HepG2 (cell line): ENCODE measurements around the gene GPR107. TPM values are rescaled to one million over a fixed set of nuclear protein-coding genes. Genes with fewer than 3 reads are reported as not detected.

Experiments
- ATAC-seq: fragments of 200-7000 bp; cut with Tn5 transposase; 3 replicates; pipeline ENCODE4 v1.9.1; 2020; ENCODE audit warnings: mild to moderate bottlenecking, moderate library complexity
- BruUV-seq: library from RNA; stranded (reverse); fragments of 400-500 nt; replicated peaks from 2 replicates; lab custom pipeline; 2021; lab: Mats Ljungman, UMichigan
- CTCF ChIA-PET: fragments of 300-600 bp; formaldehyde crosslinking; extraction: SDS; loops from one replicate; lab custom pipeline; 2021; ENCODE audit warnings: low total read pairs, inconsistent platforms, low intra/inter-chr PET ratio; lab: Yijun Ruan, JAX
- POLR2A ChIA-PET: fragments of 350-600 bp; sonication (Branson Sonifier 250); formaldehyde crosslinking; loops from one replicate; lab custom pipeline; 2020; ENCODE audit warnings: antibody characterized with exemption, inconsistent platforms; lab: Yijun Ruan, JAX
- DNase-seq: peaks from one replicate; pipeline ENCODE4 v3.0.0-alpha.2; 2015; ENCODE audit warnings: low spot score
- FAIRE-seq: peaks from 3 replicates; lab custom pipeline; 2011; peaks lifted over from hg19 to GRCh38; lab: Jason Lieb, UNC
- H2AFZ ChIP-seq: one replicate; pipeline ENCODE4 v1.6.1; 2011; ENCODE audit warnings: low read length, inconsistent platforms
- H3K27ac ChIP-seq: fragments of 300-600 bp; 3 replicates; pipeline ENCODE4 v1.8.0; 2011; ENCODE audit warnings: mixed run types, mild to moderate bottlenecking, mixed read lengths, low read length, inconsistent platforms; ENCODE audit not compliant: insufficient read depth; ENCODE audit errors: extremely low read length
- H3K27me3 ChIP-seq, 2 experiments: fragments of 200-600 bp in 1 of 2; 2 replicates in 1 of 2; 3 replicates in 1 of 2; pipeline versions ENCODE4 v1.6.0 to v1.8.0; 2011; ENCODE audit warnings: low read length in 2 of 2, mild to moderate bottlenecking in 2 of 2, moderate library complexity in 2 of 2, inconsistent platforms in 1 of 2; ENCODE audit not compliant: insufficient read depth in 2 of 2, control insufficient read depth in 1 of 2
- H3K36me3 ChIP-seq, 2 experiments: fragments of 200-600 bp in 1 of 2; replicated peaks in 1 of 2; 2 replicates in 1 of 2; 3 replicates in 1 of 2; pipeline versions ENCODE4 v1.5.1 to v1.8.0; 2011; ENCODE audit warnings: low read length in 2 of 2, inconsistent platforms in 1 of 2; ENCODE audit not compliant: insufficient read depth in 2 of 2, control insufficient read depth in 1 of 2
- H3K4me1 ChIP-seq: 2 replicates; pipeline ENCODE4 v1.5.1; 2012; ENCODE audit warnings: low read length, inconsistent platforms; ENCODE audit not compliant: insufficient read depth
- H3K4me2 ChIP-seq: 2 replicates; pipeline ENCODE4 v1.6.0; 2011; ENCODE audit warnings: low read depth, low read length, inconsistent platforms
- H3K4me3 ChIP-seq, 3 experiments: fragments of 200-600 bp in 1 of 3; sonication (generic), shearing (Covaris generic) in 1 of 3; replicated peaks in 1 of 3; 2 replicates each; pipeline ENCODE4 v1.5.1; 2011 to 2016; ENCODE audit warnings: low read length in 3 of 3, inconsistent platforms in 2 of 3, low read depth in 2 of 3, mild to moderate bottlenecking in 2 of 3, control low read depth in 1 of 3, mixed read lengths in 1 of 3; ENCODE audit not compliant: insufficient read depth in 1 of 3
- H3K79me2 ChIP-seq: one replicate; pipeline ENCODE4 v1.6.1; 2011; ENCODE audit warnings: low read length, inconsistent platforms; ENCODE audit not compliant: insufficient read depth
- H3K9ac ChIP-seq: 2 replicates; pipeline ENCODE4 v1.6.0; 2011; ENCODE audit warnings: mild to moderate bottlenecking, low read depth, low read length, inconsistent platforms; ENCODE audit not compliant: insufficient read depth
- H3K9me3 ChIP-seq: 2 replicates; pipeline ENCODE4 v1.5.1; 2012; ENCODE audit warnings: mild to moderate bottlenecking, low read length
- H4K20me1 ChIP-seq: 2 replicates; pipeline ENCODE4 v1.6.0; 2011; ENCODE audit warnings: inconsistent platforms, mild to moderate bottlenecking, low read length, moderate library complexity; ENCODE audit not compliant: insufficient read depth
- BATF2 ChIP-seq: sonication (generic); formaldehyde crosslinking; IDR thresholded peaks from 2 replicates; pipeline ENCODE4 v1.8.0; 2022; ENCODE audit warnings: mild to moderate bottlenecking, missing genetic modification reagents, moderate library complexity
- NKX3-1 ChIP-seq: sonication (generic); formaldehyde crosslinking; IDR thresholded peaks from 2 replicates; pipeline ENCODE4 v1.5.0; 2020; ENCODE audit warnings: missing genetic modification reagents
- ZNF264 ChIP-seq: sonication (generic); formaldehyde crosslinking; IDR thresholded peaks from 2 replicates; pipeline ENCODE4 v1.4.0; 2020; ENCODE audit warnings: missing genetic modification reagents
- ZNF337 ChIP-seq: sonication (generic); formaldehyde crosslinking; IDR thresholded peaks from 2 replicates; pipeline ENCODE4 v1.5.1; 2020; ENCODE audit warnings: missing genetic modification reagents, low read depth, mild to moderate bottlenecking, borderline replicate concordance
- ZNF512B ChIP-seq: sonication (generic); formaldehyde crosslinking; IDR thresholded peaks from 2 replicates; pipeline ENCODE4 v1.5.1; 2020; ENCODE audit warnings: missing genetic modification reagents, mild to moderate bottlenecking, borderline replicate concordance
- ZNF768 ChIP-seq: sonication (generic); formaldehyde crosslinking; IDR thresholded peaks from 2 replicates; pipeline ENCODE4 v1.4.0; 2020; ENCODE audit warnings: missing genetic modification reagents
- WGBS: methylation state at CpG from one replicate; pipeline ENCODE4 v1.1.6; 2017; ENCODE audit warnings: low lambda C conversion rate; 5-methylcytosine and 5-hydroxymethylcytosine counted together
- in situ Hi-C: cut with HindIII; loops from 2 replicates; pipeline ENCODE4 v1.10.0; 2017; ENCODE audit warnings: low pct_unique_long_range_greater_than_20kb; ENCODE audit not compliant: extremely low pct_ligation_motif_present
- intact Hi-C: fragments of 100-400 bp; cut with micrococcal nuclease; formaldehyde crosslinking; loops from one replicate; pipeline ENCODE4 v1.10.0; 2022; ENCODE audit not compliant: unreplicated experiment
- polyA plus RNA-seq, 8 experiments: library from polyadenylated mRNA; depleted of rRNA in 3 of 8; stranded (reverse) in 7 of 8; unstranded in 1 of 8; fragments of >200 nt; fragmentation: Illumina TruSeq in 4 of 8; extraction: Trizol in 4 of 8; gene quantifications; 2 replicates each; pipeline versions ENCODE4 v1.2.1 to v1.2.3, GENCODE V29; 2011 to 2016; ENCODE audit warnings: low read depth in 4 of 8, missing spikeins in 1 of 8, mixed read lengths in 1 of 8; ENCODE audit not compliant: insufficient read depth in 1 of 8
- total RNA-seq, 5 experiments: library from RNA; depleted of rRNA; stranded (reverse); fragments of >200 nt; fragmentation: Illumina TruSeq; extraction: Trizol; gene quantifications; 2 replicates each; pipeline ENCODE4 v1.2.3, GENCODE V29; 2016; ENCODE audit warnings: low read depth in 1 of 5

The GPR107 gene
- total and polyA plus RNA-seq, 2 of the 13 experiments (the other 11 are each of a cell fraction or from before 2014, with no cell fraction given), result 22.5 to 24.4 TPM

GRCh38 chr9:130155647-130156046 is 101.9 kb downstream of the GPR107 start:
- BruUV-seq, result no TSS peak
- no peak overlapping the region for H2AFZ ChIP-seq
- CTCF ChIA-PET, result interaction anchor here (1.8 kb wide), 1 partner anchor 80 kb away, joined by 7 read pairs; no protein-coding TSS in a partner anchor

More at GRCh38 chr9:130155647-130156046, 101.9 kb downstream of the GPR107 start:
- POLR2A ChIA-PET, result no interaction called here
- no peak for TF ChIP-seq ZNF264 (CRISPR knock-in tag)
- no peak for TF ChIP-seq ZNF512B (CRISPR knock-in tag)
- no peak for TF ChIP-seq NKX3-1 (CRISPR knock-in tag)
- TF ChIP-seq ZNF337 (CRISPR knock-in tag), result no peak
- TF ChIP-seq ZNF768, result peak; percentile 98
- no peak for TF ChIP-seq BATF2
- TF ChIP-seq, all 625 proteins: peak for 1
- FAIRE-seq (no peak), DNase-seq (no peak), ATAC-seq (no peak)
- in situ Hi-C loops (no loop called here), intact Hi-C loops (loop anchor here (2.0 kb wide), 1 partner anchor 87 kb away; no protein-coding TSS in a partner anchor)
- H3K4me1 ChIP-seq, result peaks cover 38% of the 10 kb centered on the region
- no peaks in the 10 kb centered on the region for H3K36me3 ChIP-seq
- H3K79me2 ChIP-seq, result no peaks in the 10 kb centered on the region
- no peak overlapping the region for H3K9ac ChIP-seq
- peaks cover 0 to 2% of the 10 kb centered on the region in 2 experiments; a peak in 2 of 5 replicates for H3K27me3 ChIP-seq
- 56% methylated on average over 7 of the region's 12 CpGs for WGBS
- no peak overlapping the region for H3K4me2 ChIP-seq
- H3K9me3 ChIP-seq, result no peaks in the 10 kb centered on the region
- H4K20me1 ChIP-seq, result no peaks in the 10 kb centered on the region
- no peak overlapping the region for H3K27ac ChIP-seq
- H3K4me3 ChIP-seq, result no peak overlapping the region
